Mesenchymal stem cell (in vitro differentiated cells and primary cell): Measurements from ENCODE around the gene CEP126. TPM values are rescaled to one million over a fixed set of nuclear protein-coding genes. Genes with fewer than 3 reads are reported as not detected.

ENCODE experiments used
- DNase-seq: peaks from one replicate; pipeline ENCODE4 v3.0.0-alpha.2; 2013
- H2AFZ ChIP-seq: one replicate; pipeline ENCODE4 v1.6.1; 2013; ENCODE audit warnings: low read depth, mild to moderate bottlenecking, control low read depth, inconsistent platforms, low read length, moderate library complexity
- H2AK5ac ChIP-seq: 2 replicates; pipeline ENCODE4 v1.6.1; 2013; ENCODE audit warnings: low read length, moderate library complexity, mild to moderate bottlenecking, inconsistent platforms; ENCODE audit not compliant: severe bottlenecking
- H2BK120ac ChIP-seq: one replicate; pipeline ENCODE4 v1.6.1; 2013; ENCODE audit warnings: low read depth, mild to moderate bottlenecking, inconsistent platforms, low read length, moderate library complexity
- H2BK12ac ChIP-seq, 2 experiments: one replicate each; pipeline ENCODE4 v1.6.1; 2013; ENCODE audit warnings: inconsistent platforms in 2 of 2, low read length in 2 of 2, mild to moderate bottlenecking in 2 of 2, moderate library complexity in 2 of 2, control low read depth in 1 of 2
- H2BK15ac ChIP-seq: one replicate; pipeline ENCODE4 v1.6.1; 2013; ENCODE audit warnings: mild to moderate bottlenecking, low read depth, inconsistent platforms; ENCODE audit not compliant: poor library complexity, severe bottlenecking
- H2BK5ac ChIP-seq: 2 replicates; pipeline ENCODE4 v1.6.1; 2013; ENCODE audit warnings: low read depth, mild to moderate bottlenecking, low read length, control low read depth, inconsistent platforms; ENCODE audit not compliant: poor library complexity, severe bottlenecking
- H3K14ac ChIP-seq, 2 experiments: one replicate each; pipeline ENCODE4 v1.6.1; 2013; ENCODE audit warnings: inconsistent platforms in 2 of 2, low read length in 2 of 2, control low read depth in 1 of 2, mild to moderate bottlenecking in 1 of 2, moderate library complexity in 1 of 2
- H3K18ac ChIP-seq, 2 experiments: one replicate each; pipeline ENCODE4 v1.6.1; 2013; ENCODE audit warnings: inconsistent platforms in 2 of 2, low read length in 2 of 2, control low read depth in 1 of 2, low read depth in 1 of 2, mild to moderate bottlenecking in 1 of 2
- H3K23ac ChIP-seq, 2 experiments: one replicate each; pipeline ENCODE4 v1.6.1; 2013; ENCODE audit warnings: inconsistent platforms in 2 of 2, low read length in 2 of 2, mild to moderate bottlenecking in 2 of 2, moderate library complexity in 2 of 2, control low read depth in 1 of 2
- H3K27ac ChIP-seq: 2 replicates; pipeline ENCODE4 v1.5.1; 2013; ENCODE audit warnings: mild to moderate bottlenecking, moderate library complexity, low read length, control low read depth, inconsistent platforms; ENCODE audit not compliant: poor library complexity, severe bottlenecking
- H3K27me3 ChIP-seq, 2 experiments: 2 replicates each; pipeline versions ENCODE4 v1.6.1 to v1.7.0; 2013; ENCODE audit warnings: low read length in 2 of 2, mild to moderate bottlenecking in 2 of 2, moderate library complexity in 2 of 2, control low read depth in 1 of 2, inconsistent platforms in 1 of 2; ENCODE audit not compliant: control insufficient read depth in 1 of 2, insufficient read depth in 1 of 2
- H3K36me3 ChIP-seq, 2 experiments: 2 replicates each; pipeline versions ENCODE4 v1.6.1 to v1.7.0; 2013; ENCODE audit warnings: low read length in 2 of 2, control low read depth in 1 of 2, inconsistent platforms in 1 of 2, low read depth in 1 of 2, mild to moderate bottlenecking in 1 of 2; ENCODE audit not compliant: insufficient read depth in 2 of 2, control insufficient read depth in 1 of 2
- H3K4ac ChIP-seq, 2 experiments: one replicate each; pipeline ENCODE4 v1.6.1; 2013; ENCODE audit warnings: inconsistent platforms in 2 of 2, low read length in 2 of 2, mild to moderate bottlenecking in 2 of 2, moderate library complexity in 2 of 2, control low read depth in 1 of 2, low read depth in 1 of 2
- H3K4me1 ChIP-seq: 2 replicates; pipeline ENCODE4 v1.6.1; 2013; ENCODE audit warnings: low read depth, low read length, control low read depth; ENCODE audit not compliant: control insufficient read depth, insufficient read depth
- H3K4me2 ChIP-seq: 2 replicates; pipeline ENCODE4 v1.6.1; 2013; ENCODE audit warnings: low read length, mild to moderate bottlenecking, inconsistent platforms; ENCODE audit not compliant: poor library complexity, severe bottlenecking
- H3K4me3 ChIP-seq, 2 experiments: 2 replicates each; pipeline versions ENCODE4 v1.5.1 to v1.7.0; 2013; ENCODE audit warnings: low read length in 2 of 2, mild to moderate bottlenecking in 2 of 2, control low read depth in 1 of 2, low read depth in 1 of 2; ENCODE audit not compliant: insufficient read depth in 1 of 2
- H3K79me1 ChIP-seq: replicated peaks from 2 replicates; pipeline ENCODE4 v1.6.1; 2013; ENCODE audit warnings: mild to moderate bottlenecking, control low read depth, low read length, inconsistent platforms; ENCODE audit not compliant: poor library complexity, severe bottlenecking
- H3K9ac ChIP-seq: 2 replicates; pipeline ENCODE4 v1.7.0; 2013; ENCODE audit warnings: mild to moderate bottlenecking, low read length, moderate library complexity
- H3K9me3 ChIP-seq: 2 replicates; pipeline ENCODE4 v1.7.0; 2013; ENCODE audit warnings: mild to moderate bottlenecking, low read length; ENCODE audit not compliant: control insufficient read depth
- H4K8ac ChIP-seq: one replicate; pipeline ENCODE4 v1.6.1; 2013; ENCODE audit warnings: inconsistent platforms, mild to moderate bottlenecking, low read length, moderate library complexity
- H4K91ac ChIP-seq: one replicate; pipeline ENCODE4 v1.6.1; 2013; ENCODE audit warnings: mild to moderate bottlenecking, low read length, inconsistent platforms
- WGBS: methylation state at CpG from one replicate; pipeline ENCODE4 v1.1.7; 2013; ENCODE audit warnings: mixed read lengths; 5-methylcytosine and 5-hydroxymethylcytosine counted together
- polyA plus RNA-seq, 2 experiments: library from polyadenylated mRNA; stranded (reverse); fragments of 200-250 nt; gene quantifications; one replicate each; pipeline ENCODE4 v1.2.3, GENCODE V29; 2013

CEP126 gene
- polyA plus RNA-seq (2013, experiment 1 of 2): 2.7 TPM
- 2.7 TPM for polyA plus RNA-seq (2013, experiment 2 of 2)

- Histone ChIP-seq H3K4me1 (no peaks in the 10 kb centered on the region), H2AK5ac (no peak within 1 kb of the TSS), H3K27ac (peak within 1 kb of the TSS; percentile 73), H2BK12ac (peak within 1 kb of the TSS; percentile 29 to 39), H3K36me3 (no peaks in the 10 kb centered on the region), H2BK15ac (peak within 1 kb of the TSS; percentile 96), H3K27me3 (no peaks in the 10 kb centered on the region), H3K4me3 (peak within 1 kb of the TSS; percentile 80 to 93), H3K4ac (peak within 1 kb of the TSS in 1 of 2 experiments; percentile 91), H3K18ac (peak within 1 kb of the TSS; percentile 92 to 98), H3K14ac (peak within 1 kb of the TSS in 1 of 2 experiments; percentile 95), H2AFZ (peak within 1 kb of the TSS; percentile 95), H2BK5ac (no peak within 1 kb of the TSS), H2BK120ac (peak within 1 kb of the TSS; percentile 81), H3K23ac (peak within 1 kb of the TSS in 1 of 2 experiments; percentile 94), H4K91ac (peak within 1 kb of the TSS; percentile 55), H3K79me1 (no peaks in the 10 kb centered on the region), H3K9ac (peak within 1 kb of the TSS; percentile 97), H4K8ac (peak within 1 kb of the TSS; percentile 1), H3K9me3 (no peaks in the 10 kb centered on the region), H3K4me2 (peak within 1 kb of the TSS; percentile 95)
- peak; percentile 97 for DNase-seq
- under 1% methylated on average over 56 of the region's 56 CpGs for WGBS
Measured at GRCh38 chr11:101914738-101915426, at the start of gene CEP126. Gene CEP126, plus strand, starts transcription at chr11:101915010. Its CDS starts 275 bp downstream, at chr11:101915285.

- no peak overlapping the region for H3K14ac ChIP-seq
- peak overlapping the region; percentile 11 for H3K9ac ChIP-seq
- no peak overlapping the region for H3K4ac ChIP-seq
- H3K9me3 ChIP-seq: peaks cover 7% of the 10 kb centered on the region
- no peaks in the 10 kb centered on the region for H3K27me3 ChIP-seq
- no peaks in the 10 kb centered on the region for H3K36me3 ChIP-seq
- no peak overlapping the region for H2BK120ac ChIP-seq
- WGBS: 88% methylated on average over 2 of the region's 5 CpGs
- H3K18ac ChIP-seq: no peak overlapping the region
- H3K4me3 ChIP-seq: no peak overlapping the region
- no peak overlapping the region for H2AK5ac ChIP-seq
- H2AFZ ChIP-seq: no peak overlapping the region
- H3K4me2 ChIP-seq: no peak overlapping the region
- no peak overlapping the region for H2BK5ac ChIP-seq
- no peak overlapping the region for H4K8ac ChIP-seq
- H3K79me1 ChIP-seq: no peaks in the 10 kb centered on the region
- H4K91ac ChIP-seq: no peak overlapping the region
- H3K27ac ChIP-seq: peak overlapping the region; percentile 93
- peak; percentile 64 for DNase-seq
- no peak overlapping the region for H2BK15ac ChIP-seq
- no peak overlapping the region for H2BK12ac ChIP-seq
- no peak overlapping the region for H3K23ac ChIP-seq
- H3K4me1 ChIP-seq: no peaks in the 10 kb centered on the region
Measured at GRCh38 chr11:101866619-101867491, 48.0 kb upstream of the CEP126 start.

- no peaks in the 10 kb centered on the region for H3K79me1 ChIP-seq
- no peak overlapping the region for H2BK120ac ChIP-seq
Measured at GRCh38 chr11:101867951-101868350, 46.9 kb upstream of the CEP126 start.

GRCh38 chr11:101870510-101870909 is 44.3 kb upstream of the CEP126 start:
- Histone ChIP-seq H3K27me3 (no peaks in the 10 kb centered on the region), H3K79me1 (no peaks in the 10 kb centered on the region), H3K14ac (no peak overlapping the region), H2BK12ac (no peak overlapping the region), H3K4ac (no peak overlapping the region), H3K27ac (no peak overlapping the region), H2BK120ac (no peak overlapping the region), H4K91ac (no peak overlapping the region), H2BK15ac (no peak overlapping the region), H2AK5ac (no peak overlapping the region), H2BK5ac (no peak overlapping the region), H3K9me3 (no peaks in the 10 kb centered on the region), H3K4me2 (no peak overlapping the region), H3K9ac (no peak overlapping the region), H3K23ac (no peak overlapping the region), H3K4me1 (no peaks in the 10 kb centered on the region), H3K18ac (no peak overlapping the region), H4K8ac (no peak overlapping the region), H3K36me3 (no peaks in the 10 kb centered on the region), H2AFZ (no peak overlapping the region), H3K4me3 (no peak overlapping the region)
- peak; percentile 79 for DNase-seq
- WGBS: 35% methylated on average over 6 of the region's 6 CpGs

More at GRCh38 chr11:101867951-101868350, 46.9 kb upstream of the CEP126 start:
- Histone ChIP-seq H3K14ac (no peak overlapping the region), H3K27me3 (no peaks in the 10 kb centered on the region), H2BK12ac (no peak overlapping the region), H2AFZ (no peak overlapping the region), H3K4me2 (no peak overlapping the region), H3K4me1 (no peaks in the 10 kb centered on the region), H3K9ac (no peak overlapping the region), H4K91ac (no peak overlapping the region), H2BK5ac (no peak overlapping the region), H2BK15ac (no peak overlapping the region), H3K18ac (no peak overlapping the region), H4K8ac (no peak overlapping the region), H3K27ac (peak overlapping the region; percentile 93), H3K23ac (no peak overlapping the region), H3K4ac (no peak overlapping the region), H3K9me3 (peaks cover 7% of the 10 kb centered on the region), H3K36me3 (no peaks in the 10 kb centered on the region), H2AK5ac (no peak overlapping the region), H3K4me3 (no peak overlapping the region)
- WGBS: 67% methylated on average over 2 of the region's 2 CpGs
- no peak for DNase-seq
